Neural progenitor cell (in vitro differentiated cells): Measurements from ENCODE around the gene CPNE8. TPM values are rescaled to one million over a fixed set of nuclear protein-coding genes. Genes with fewer than 3 reads are reported as not detected.

Source experiments
- DNase-seq: peaks from one replicate; pipeline ENCODE4 v3.0.0-alpha.2; 2016; ENCODE audit warnings: low spot score
- H2AFZ ChIP-seq: fragments of 200-600 bp; sonication (generic); replicated peaks from 2 replicates; pipeline ENCODE4 v1.6.1; 2016; ENCODE audit warnings: antibody characterized with exemption
- H3F3A ChIP-seq: fragments of 200-600 bp; sonication (generic); 2 replicates; pipeline ENCODE4 v1.6.1; 2016; ENCODE audit warnings: antibody characterized with exemption, low read depth
- H3K27ac ChIP-seq: fragments of 200-600 bp; sonication (generic); 2 replicates; pipeline ENCODE4 v1.5.1; 2016; ENCODE audit warnings: mild to moderate bottlenecking
- H3K27me3 ChIP-seq: fragments of 200-600 bp; sonication (generic); 2 replicates; pipeline ENCODE4 v1.6.1; 2016; ENCODE audit warnings: mild to moderate bottlenecking, moderate library complexity
- H3K36me3 ChIP-seq: fragments of 200-600 bp; sonication (generic); 2 replicates; pipeline ENCODE4 v1.5.1; 2016
- H3K4me1 ChIP-seq: fragments of 200-600 bp; sonication (generic); 2 replicates; pipeline ENCODE4 v1.6.1; 2016; ENCODE audit warnings: mixed run types
- H3K4me2 ChIP-seq: fragments of 200-600 bp; sonication (generic); 2 replicates; pipeline ENCODE4 v1.6.1; 2016
- H3K4me3 ChIP-seq: fragments of 200-600 bp; sonication (generic); 2 replicates; pipeline ENCODE4 v1.5.1; 2016
- H3K79me2 ChIP-seq: fragments of 200-600 bp; sonication (generic); 2 replicates; pipeline ENCODE4 v1.6.1; 2016; ENCODE audit warnings: low read depth
- H3K9ac ChIP-seq: fragments of 200-600 bp; sonication (generic); 2 replicates; pipeline ENCODE4 v1.6.1; 2016
- H3K9me3 ChIP-seq: fragments of 200-600 bp; sonication (generic); 2 replicates; pipeline ENCODE4 v1.5.1; 2016; ENCODE audit warnings: low read depth
- H4K20me1 ChIP-seq: fragments of 200-600 bp; sonication (generic); 2 replicates; pipeline ENCODE4 v1.6.1; 2016; ENCODE audit warnings: low read depth
- H3K27ac Mint-ChIP-seq: 3 replicates; pipeline ENCODE4 v1.8.0; 2021; ENCODE audit warnings: mixed read lengths
- H3K27me3 Mint-ChIP-seq: 2 replicates; pipeline ENCODE4 v1.8.0; 2022; ENCODE audit warnings: low read depth, mild to moderate bottlenecking, inconsistent platforms, moderate library complexity, mixed read lengths; ENCODE audit not compliant: insufficient read depth
- H3K36me3 Mint-ChIP-seq: 3 replicates; pipeline ENCODE4 v1.8.0; 2021; ENCODE audit warnings: mixed read lengths
- H3K4me1 Mint-ChIP-seq: 3 replicates; pipeline ENCODE4 v1.8.0; 2021; ENCODE audit warnings: mixed read lengths
- H3K4me3 Mint-ChIP-seq: 3 replicates; pipeline ENCODE4 v1.8.0; 2021; ENCODE audit warnings: mild to moderate bottlenecking, moderate library complexity, mixed read lengths
- H3K9me3 Mint-ChIP-seq: 3 replicates; pipeline ENCODE4 v1.8.0; 2020; ENCODE audit warnings: mixed read lengths
- CTCF ChIP-seq: fragments of 200-600 bp; sonication (generic); IDR thresholded peaks from 2 replicates; pipeline ENCODE4 v1.5.1; 2017; ENCODE audit warnings: antibody characterized with exemption, mild to moderate bottlenecking
- EZH2 ChIP-seq: fragments of 200-600 bp; sonication (generic); IDR thresholded peaks from 2 replicates; pipeline ENCODE4 v1.6.1; 2017; ENCODE audit warnings: antibody characterized with exemption, mild to moderate bottlenecking, moderate library complexity
- EZH2phosphoT487 ChIP-seq: fragments of 200-600 bp; sonication (generic); IDR thresholded peaks from 2 replicates; pipeline ENCODE4 v1.6.1; 2017; ENCODE audit warnings: antibody characterized with exemption
- total RNA-seq: library from RNA; depleted of rRNA; stranded (reverse); fragments of >200 nt; gene quantifications from 2 replicates; pipeline ENCODE4 v1.2.3, GENCODE V29; 2015; ENCODE audit warnings: low replicate concordance

Gene CPNE8
- total RNA-seq, result 13.0 and 19.5 TPM in 2 replicates

GRCh38 chr12:38905480-38906351, at the start of gene CPNE8:
TSS of gene CPNE8 (minus strand) at chr12:38905591. CDS start at chr12:38905534, 57 bp downstream.
- Mint-ChIP-seq H3K4me3 (peak within 1 kb of the TSS; percentile 86), H3K4me1 (peaks cover 15% of the 10 kb centered on the region), H3K9me3 (no peaks in the 10 kb centered on the region), H3K27ac (peak within 1 kb of the TSS; percentile 89), H3K27me3 (peaks cover 6% of the 10 kb centered on the region), H3K36me3 (no peaks in the 10 kb centered on the region)
- Histone ChIP-seq H4K20me1 (no peaks in the 10 kb centered on the region), H3K4me1 (peaks cover 9% of the 10 kb centered on the region), H3K79me2 (no peaks in the 10 kb centered on the region), H3K9ac (no peak within 1 kb of the TSS), H3K4me3 (peak within 1 kb of the TSS; percentile 66), H3K27me3 (no peaks in the 10 kb centered on the region), H3K9me3 (no peaks in the 10 kb centered on the region), H2AFZ (peak within 1 kb of the TSS; percentile 91), H3F3A (peaks cover 22% of the 10 kb centered on the region), H3K36me3 (no peaks in the 10 kb centered on the region), H3K4me2 (peak within 1 kb of the TSS; percentile 94), H3K27ac (no peak within 1 kb of the TSS)
- peak; percentile 75 for DNase-seq
- TF ChIP-seq CTCF (no peak), EZH2phosphoT487 (no peak), EZH2 (no peak)

GRCh38 chr12:38954238-38954873, 49.0 kb upstream of the CPNE8 start:
- no peak overlapping the region for H3K27ac ChIP-seq
- no peaks in the 10 kb centered on the region for H4K20me1 ChIP-seq
- no peak overlapping the region for H3K9ac ChIP-seq
- Mint-ChIP-seq H3K4me3 (no peak overlapping the region), H3K9me3 (no peaks in the 10 kb centered on the region), H3K27me3 (no peaks in the 10 kb centered on the region), H3K4me1 (no peaks in the 10 kb centered on the region), H3K36me3 (no peaks in the 10 kb centered on the region), H3K27ac (no peak overlapping the region)
- H3K4me2 ChIP-seq, result no peak overlapping the region
- no peaks in the 10 kb centered on the region for H3F3A ChIP-seq
- no peak overlapping the region for H3K4me3 ChIP-seq
- H3K36me3 ChIP-seq, result no peaks in the 10 kb centered on the region
- no peaks in the 10 kb centered on the region for H3K27me3 ChIP-seq
- H3K9me3 ChIP-seq, result no peaks in the 10 kb centered on the region
- TF ChIP-seq EZH2 (no peak), EZH2phosphoT487 (no peak), CTCF (no peak)
- no peaks in the 10 kb centered on the region for H3K4me1 ChIP-seq
- no peaks in the 10 kb centered on the region for H3K79me2 ChIP-seq
- no peak overlapping the region for H2AFZ ChIP-seq
- DNase-seq, result no peak

GRCh38 chr12:38949363-38949762, 44.0 kb upstream of the CPNE8 start:
- no peak overlapping the region for H3K27ac ChIP-seq
- DNase-seq, result no peak
- H4K20me1 ChIP-seq, result no peaks in the 10 kb centered on the region
- H3F3A ChIP-seq, result no peaks in the 10 kb centered on the region
- TF ChIP-seq CTCF, result no peak
- TF ChIP-seq EZH2, result no peak
- TF ChIP-seq EZH2phosphoT487, result no peak
- H3K4me1 Mint-ChIP-seq, result no peaks in the 10 kb centered on the region
- H3K9me3 Mint-ChIP-seq, result peaks cover 2% of the 10 kb centered on the region
- H2AFZ ChIP-seq, result no peak overlapping the region
- H3K4me3 ChIP-seq, result no peak overlapping the region
- no peak overlapping the region for H3K4me3 Mint-ChIP-seq
- H3K9ac ChIP-seq, result no peak overlapping the region
- no peaks in the 10 kb centered on the region for H3K27me3 ChIP-seq
- no peaks in the 10 kb centered on the region for H3K9me3 ChIP-seq
- no peaks in the 10 kb centered on the region for H3K4me1 ChIP-seq
- no peaks in the 10 kb centered on the region for H3K36me3 ChIP-seq
- H3K79me2 ChIP-seq, result no peaks in the 10 kb centered on the region
- no peak overlapping the region for H3K4me2 ChIP-seq
- no peak overlapping the region for H3K27ac Mint-ChIP-seq
- no peaks in the 10 kb centered on the region for H3K36me3 Mint-ChIP-seq
- no peaks in the 10 kb centered on the region for H3K27me3 Mint-ChIP-seq
